GM21529 (cell line): ENCODE data around the gene CHST9.
"Not testable (repeated sequence)": the region's sequence is repeated elsewhere in the genome, so short reads cannot be mapped to it uniquely, and the experiment has no call there.

ENCODE experiments used
- ATAC-seq: cut with Tn5 transposase; IDR thresholded peaks from one replicate; pipeline ENCODE4 v1.9.1; 2021; ENCODE audit not compliant: unreplicated experiment

CHST9 gene

DNA sequence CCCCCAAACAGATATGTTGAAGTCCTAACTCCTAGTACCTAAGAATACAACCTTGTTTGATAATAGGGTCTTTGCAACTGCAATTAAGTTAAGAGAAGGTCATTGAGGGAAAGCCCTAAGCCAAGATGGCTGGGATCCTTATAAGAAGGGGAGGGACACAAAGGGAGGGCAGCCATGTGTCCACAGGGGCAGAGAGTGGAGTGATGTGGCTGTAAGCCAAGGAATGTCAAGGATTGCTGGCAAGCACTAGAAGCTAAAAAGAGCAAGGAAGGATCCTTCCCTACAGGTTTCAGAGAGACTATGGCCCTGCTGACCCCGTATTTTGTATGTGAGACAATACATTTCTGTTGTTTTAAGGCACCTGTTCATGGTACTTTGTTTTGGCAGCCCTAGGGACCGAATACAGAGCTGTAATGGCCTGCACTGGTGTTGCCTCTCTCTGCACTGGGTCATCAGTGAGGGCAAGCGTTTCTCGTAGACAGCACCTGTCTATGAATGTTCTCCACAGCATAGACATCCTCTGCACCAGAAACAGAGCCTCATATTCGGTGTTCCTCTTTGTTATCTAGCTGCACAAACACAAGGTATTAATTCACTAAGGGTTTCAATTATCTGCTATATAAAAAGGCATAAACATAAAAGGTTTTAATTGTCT lies 244.2 kb downstream of the CHST9 start:
- no peak for ATAC-seq

DNA sequence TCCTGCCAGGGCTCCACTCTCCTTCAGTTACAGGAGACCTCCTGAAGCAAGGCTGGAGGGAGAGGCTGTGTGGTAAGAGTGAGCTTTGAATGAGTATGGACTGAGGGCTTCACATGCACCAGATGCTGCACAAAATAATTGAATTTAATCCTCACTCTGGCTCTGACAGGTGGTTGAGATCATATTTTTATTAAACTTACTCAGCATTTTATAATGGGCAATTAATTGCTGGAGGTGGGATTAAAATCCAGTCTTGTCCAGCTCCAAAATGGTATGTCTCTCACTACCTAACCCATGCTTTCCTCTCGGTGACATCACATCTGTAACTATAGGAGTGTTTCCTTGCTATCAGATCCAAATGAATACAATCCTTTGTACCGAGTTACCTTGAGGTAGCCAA lies 253.4 kb downstream of the CHST9 start:
- ATAC-seq: no peak

DNA sequence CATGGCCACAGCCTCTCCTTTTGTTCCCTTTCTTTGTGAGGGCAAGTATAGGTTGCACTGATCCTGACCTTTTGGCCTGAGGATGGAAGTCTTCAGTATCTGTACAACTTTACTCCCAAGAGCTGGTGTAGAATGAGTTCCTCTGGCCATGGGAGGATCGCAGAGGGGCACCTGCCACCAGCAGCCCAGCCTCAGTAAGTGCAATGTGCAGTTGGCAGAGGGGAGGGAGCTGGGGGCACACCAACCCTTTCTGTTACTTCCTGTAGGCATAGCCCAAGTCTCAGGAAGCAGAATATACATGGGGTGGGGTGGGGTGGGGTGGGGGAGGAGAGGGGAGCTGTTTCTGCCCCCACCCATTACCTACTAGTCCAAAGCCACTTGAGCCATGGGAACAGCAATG lies 254.5 kb downstream of the CHST9 start:
- ATAC-seq: no peak

DNA sequence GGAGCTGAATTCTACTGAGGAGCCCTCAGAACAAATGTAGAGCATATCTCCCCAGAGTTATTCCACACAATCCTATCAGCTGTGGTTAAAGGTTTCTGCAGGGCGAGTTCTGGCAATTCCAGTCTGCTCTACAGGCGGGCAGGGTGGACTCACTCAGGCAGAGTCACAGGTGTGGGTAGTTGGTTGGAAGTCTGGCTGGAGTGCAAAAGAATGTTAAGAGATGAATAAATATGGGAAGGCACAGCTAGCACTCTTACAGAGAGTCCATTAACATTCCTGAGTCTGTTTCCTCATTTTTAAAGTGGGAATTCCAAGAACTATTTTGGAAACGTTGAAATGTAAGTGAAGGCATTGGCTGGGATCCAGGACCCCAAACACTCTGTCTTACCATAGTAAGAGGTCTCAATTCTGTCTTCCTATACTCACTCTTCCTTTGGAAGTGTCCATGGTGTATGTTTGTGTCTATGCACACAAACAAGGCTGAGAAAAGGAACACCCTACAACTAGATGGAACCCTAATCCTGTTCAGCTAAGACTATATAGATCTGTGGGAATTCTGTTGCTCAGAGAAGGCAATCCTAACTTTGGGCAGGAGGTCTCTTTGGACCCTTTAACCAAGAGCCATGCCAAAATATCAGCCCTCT lies 256.3 kb downstream of the CHST9 start:
- no peak for ATAC-seq

DNA sequence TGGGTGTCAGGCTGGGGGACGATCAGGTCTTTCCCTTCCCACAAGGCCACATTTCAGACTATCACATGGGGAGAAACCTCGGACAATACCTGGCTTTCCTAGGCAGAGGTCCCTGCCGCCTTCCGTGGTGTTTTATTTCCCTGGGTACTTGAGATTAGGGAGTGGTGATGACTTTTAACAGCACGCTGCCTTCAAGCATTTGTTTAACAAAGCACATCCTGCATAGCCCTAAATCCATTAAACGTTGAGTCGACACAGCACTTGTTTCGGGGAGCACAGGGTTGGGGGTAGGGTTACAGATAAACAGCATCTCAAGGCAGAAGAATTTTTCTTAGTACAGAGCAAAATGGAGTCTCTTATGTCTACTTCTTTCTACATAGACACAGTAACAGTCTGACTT lies 257.3 kb downstream of the CHST9 start:
- not testable (repeated sequence) for ATAC-seq

DNA sequence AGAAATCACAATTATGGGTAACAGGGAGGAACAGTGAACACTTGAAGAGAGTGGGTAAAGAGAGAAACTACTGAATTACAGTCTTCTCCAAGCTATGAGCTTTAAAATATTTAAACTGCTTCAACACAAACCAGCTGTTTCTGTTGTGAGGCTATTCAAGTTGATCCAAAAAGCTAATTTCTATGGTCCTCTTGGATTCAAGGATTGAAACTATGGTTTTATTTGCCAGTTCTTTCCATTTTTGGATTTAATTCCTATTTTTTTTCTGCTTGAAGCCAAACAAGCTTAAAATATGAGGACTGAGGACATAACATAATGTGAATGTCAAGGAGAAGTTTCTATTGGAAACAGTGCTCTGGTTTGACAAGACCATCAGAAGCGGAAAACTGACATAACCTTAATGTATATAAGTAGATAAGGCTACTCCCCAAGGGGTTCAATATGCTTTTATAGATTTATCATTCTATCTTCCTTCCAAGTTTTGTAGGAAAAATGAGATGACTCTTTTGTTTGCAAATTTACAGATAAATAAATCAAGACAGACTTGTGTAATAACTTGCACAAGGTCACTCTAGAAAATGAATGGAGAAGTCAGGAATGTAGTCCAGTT lies 258.9 kb downstream of the CHST9 start:
- no peak for ATAC-seq

DNA sequence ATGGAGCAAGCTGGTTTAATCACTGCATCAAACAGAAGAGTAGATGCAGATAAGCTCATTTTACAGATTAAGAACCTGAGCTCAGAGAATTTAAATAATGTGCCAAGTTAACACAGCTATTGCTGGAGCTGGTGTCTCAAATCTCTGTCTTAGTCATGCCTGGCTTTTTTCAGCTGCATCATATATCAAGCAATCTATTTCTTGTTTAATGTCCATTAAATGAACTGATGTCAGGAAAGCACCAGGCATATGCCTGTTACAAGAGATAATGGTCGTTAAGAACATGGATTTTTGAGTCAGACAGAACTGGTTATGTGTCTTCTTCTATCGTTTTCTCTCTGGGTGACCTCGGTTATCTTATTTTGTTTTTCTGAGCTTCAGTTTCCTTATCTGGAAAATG lies 259.8 kb downstream of the CHST9 start:
- no peak for ATAC-seq

DNA sequence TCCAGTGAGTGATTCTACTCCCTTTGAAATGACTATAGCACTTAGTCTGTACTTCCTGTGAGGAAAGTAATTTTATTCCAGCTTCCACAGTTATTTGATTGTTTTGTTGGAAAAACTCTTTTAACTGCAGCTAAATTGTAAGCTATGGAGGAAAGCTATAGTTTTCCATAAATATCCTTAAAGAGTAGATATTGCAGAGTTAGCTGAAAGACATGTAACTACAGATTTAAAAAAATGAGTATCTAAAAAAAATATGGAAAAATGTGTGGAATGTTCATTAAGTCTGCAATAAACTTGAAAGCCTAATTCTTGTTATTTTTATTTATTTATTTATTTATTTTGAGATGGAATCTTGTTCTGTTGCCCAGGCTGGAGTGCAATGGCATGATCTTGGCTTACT lies 262.8 kb downstream of the CHST9 start:
- no peak for ATAC-seq

DNA sequence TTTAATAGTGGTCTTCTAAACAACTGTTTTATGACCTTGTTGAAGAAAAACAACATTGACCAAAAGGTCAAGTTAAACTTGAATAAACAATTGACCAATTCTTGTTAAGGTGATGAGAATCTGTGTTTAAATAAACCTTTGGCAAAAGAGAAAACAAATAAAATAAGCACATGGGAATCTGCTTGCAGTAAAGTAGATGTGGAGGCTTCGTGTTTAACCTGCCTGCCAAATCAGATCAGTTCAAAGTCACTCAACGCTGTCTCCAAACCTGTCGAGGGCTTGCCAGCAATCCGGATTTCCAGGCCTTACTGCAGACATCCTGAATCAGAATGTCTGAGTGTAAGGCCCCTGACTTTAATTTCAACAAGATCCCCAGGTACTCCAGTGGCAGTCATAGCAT lies 264.5 kb downstream of the CHST9 start:
- ATAC-seq: no peak

DNA sequence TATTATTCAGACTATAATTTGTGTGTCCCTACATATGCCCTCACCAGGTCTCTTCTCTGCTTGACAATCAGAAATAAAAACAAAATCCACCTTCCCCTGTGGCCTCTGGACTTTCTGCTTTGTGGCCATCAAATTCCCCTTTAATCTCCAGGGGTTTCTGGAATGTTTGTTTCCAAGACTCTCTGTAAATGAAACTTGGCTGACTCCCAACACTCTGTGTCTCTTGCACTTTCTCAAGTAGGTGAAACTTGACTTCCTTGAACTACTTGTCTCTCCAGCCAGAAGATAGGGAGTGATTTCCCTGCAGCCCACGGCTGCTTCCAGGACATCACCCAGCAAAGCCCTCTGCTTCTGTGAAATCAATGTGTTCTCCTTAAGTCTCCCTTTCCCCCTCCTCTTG lies 265.5 kb downstream of the CHST9 start:
- no peak for ATAC-seq

DNA sequence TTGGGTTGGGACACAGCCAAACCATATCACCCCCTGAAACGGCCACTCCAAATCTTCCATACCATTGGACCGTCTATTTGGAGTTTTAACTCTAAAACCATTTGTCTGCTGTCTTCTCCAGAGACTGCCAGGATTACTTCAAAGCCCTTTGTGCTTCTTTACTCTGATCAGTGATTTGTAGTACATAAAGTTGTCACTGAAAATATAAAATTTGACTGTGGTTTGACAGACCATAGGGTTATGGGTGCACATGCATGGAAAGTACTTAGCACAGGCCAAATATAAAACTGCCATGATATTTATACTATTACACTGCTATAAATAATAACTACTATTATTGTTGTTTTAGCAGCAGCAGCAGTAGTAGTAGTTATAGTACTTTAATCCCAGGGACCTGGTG lies 265.9 kb downstream of the CHST9 start:
- no peak for ATAC-seq

DNA sequence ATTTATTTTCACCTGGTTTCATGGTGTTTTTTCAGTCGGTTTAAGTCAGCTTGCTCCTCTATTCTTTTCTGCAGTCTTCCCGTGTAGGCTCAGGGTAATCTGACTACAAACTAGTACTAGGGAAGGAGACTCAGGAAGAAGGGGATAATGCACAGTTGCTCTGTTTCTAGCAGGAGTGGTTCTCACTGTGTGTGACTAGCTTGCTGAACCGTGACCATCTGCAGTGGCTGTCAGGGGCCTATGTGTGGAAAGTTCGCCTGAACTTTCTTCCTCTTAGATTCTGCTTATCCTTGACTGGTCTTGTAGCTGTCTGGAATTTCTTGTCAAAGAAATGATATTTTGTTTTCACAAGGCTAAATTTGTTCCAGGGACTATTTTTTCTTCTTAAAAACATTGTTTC lies 273.3 kb downstream of the CHST9 start:
- no peak for ATAC-seq

DNA sequence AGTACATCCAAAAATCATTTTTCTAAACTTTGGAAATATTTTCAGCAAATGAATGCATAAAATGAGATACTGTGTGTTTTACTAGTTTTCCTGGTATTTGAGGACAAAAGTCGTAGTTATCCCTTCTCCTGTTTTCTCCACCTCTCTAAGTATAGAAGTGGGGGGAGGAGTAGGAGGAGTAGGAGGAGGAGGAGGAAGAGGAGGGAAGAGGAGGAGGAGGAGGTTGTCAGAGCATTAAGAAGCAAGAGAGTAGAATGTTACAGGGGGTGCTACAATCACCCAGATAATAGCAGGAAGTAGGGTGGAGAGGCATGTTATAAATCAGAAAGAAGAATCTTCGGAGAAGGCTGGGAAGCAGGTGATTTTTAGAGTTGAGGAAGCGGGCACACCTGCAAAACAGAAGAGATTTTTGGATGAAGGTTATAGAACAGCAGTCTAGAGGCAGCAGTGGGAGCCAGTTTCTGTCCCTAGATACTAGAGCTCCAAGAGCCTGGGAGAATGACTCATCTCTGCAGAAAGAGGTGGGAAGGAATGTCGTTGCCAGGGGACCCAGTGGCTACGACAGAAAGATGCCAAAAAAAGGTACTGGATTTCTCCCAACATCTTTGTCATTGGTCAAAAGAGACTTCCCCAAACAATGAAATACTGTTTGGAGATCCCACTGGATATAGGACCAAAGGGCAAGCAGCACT lies 275.4 kb downstream of the CHST9 start:
- no peak for ATAC-seq

DNA sequence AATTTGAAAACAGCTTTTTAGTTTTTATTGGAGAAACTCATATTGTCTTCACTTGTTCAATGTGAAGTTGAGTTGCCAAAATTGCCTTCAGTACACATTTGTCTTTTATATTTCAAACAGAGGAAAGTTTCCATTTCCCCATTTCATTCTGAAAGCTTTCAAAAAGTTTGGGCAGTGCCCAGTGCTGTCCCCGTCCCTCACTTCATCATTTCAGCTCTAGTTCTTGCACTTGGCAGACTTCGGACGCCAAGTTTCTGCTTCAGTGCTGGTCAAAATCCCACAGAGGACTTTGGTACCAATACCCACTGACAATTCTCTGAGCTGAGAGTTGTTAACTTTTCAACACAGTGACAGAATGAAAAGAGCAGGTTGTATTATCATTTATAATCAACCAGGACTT lies 276.2 kb downstream of the CHST9 start:
- no peak for ATAC-seq

DNA sequence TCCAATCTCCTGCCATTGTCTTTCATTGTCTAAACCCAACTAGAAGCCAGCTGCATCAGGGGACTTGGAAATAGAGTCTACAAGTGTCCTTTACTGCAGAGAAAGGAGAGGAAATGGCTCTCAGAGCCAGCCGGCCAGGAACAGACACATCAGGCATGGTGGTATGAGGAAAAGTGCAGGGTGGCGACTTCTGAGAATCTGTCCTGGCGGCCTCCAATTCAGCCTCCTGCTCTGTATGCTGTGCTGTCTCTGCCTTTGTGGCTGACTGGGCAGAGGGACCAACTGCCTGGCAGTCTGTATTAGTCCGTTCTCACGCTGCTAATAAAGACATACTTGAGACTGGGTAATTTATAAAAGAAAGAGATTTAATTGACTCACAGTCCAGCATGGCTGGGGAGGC lies 282.8 kb downstream of the CHST9 start:
- no peak for ATAC-seq

DNA sequence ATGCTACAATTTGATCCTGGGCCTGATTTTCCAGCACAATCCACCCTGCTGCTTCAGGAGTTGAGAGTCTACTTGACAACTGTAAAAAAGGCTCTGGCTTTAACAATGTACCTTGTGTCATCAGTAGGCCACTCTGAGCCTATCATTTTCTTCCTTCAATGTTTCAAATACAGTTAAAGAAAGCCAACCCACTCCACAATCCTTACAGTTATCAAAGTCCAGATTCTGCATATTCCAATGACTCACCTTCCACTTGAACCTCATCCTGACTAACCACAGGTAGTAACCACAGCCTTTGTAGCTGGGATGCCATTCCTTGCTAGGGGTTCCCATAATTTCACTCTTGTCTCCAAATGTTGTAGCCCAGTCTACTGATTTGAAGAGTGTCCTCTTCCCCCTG lies 284.1 kb downstream of the CHST9 start:
- ATAC-seq: no peak

DNA sequence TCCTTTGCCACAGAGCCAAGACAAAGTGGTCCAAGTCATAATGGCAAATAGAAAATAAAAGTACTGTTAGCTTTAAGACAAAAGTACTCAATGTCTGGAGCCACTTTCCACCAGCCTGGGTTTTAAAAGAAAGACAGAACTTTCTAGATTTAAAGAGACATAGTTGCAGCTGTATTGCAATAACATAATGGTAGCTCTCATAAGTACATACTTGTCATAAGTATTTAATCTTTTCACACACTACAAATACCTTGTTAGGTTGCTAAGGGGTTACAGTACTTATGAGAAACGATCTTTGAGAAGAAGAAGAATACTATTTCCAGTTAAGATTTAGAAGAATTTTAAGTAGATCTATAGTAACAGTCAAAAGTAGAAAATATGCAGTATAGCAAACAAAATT lies 290.7 kb downstream of the CHST9 start:
- ATAC-seq: no peak

DNA sequence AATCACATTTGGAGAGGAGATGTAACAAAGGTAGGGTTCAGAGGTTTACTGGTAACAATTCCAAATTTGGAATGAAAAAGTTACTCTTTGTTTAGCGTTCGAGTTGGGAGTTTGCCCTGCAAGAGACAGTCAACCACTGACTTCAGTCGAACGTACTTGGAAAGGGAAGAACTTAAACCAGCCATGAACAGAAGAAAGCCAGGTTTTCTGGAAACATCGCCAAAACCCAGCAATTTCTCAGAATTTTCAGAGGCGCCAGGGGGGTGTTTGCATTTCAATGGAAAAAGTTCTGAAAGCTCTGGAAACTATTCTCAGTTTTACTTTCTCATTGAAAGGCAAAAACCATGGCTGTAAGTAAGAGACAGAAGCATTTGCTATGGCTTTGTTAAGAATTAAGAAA lies 291.1 kb downstream of the CHST9 start:
- ATAC-seq: no peak

DNA sequence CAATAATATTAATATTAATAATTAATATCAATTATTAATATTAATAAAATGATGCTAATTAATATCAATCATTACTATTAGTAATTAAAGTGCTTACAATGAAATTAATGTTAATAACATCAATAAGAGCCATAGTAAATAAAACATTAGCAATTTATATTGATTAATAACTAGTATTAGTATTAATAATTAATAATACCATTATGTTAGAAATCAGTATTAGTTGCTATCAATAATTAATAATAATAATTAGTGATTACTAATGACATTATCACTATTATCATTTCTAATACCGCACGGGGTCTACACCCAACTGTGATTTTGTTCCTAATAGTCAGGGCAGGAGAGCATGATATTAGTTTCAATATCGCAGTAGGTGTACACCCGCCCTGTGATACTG lies 296.8 kb downstream of the CHST9 start:
- no peak for ATAC-seq

DNA sequence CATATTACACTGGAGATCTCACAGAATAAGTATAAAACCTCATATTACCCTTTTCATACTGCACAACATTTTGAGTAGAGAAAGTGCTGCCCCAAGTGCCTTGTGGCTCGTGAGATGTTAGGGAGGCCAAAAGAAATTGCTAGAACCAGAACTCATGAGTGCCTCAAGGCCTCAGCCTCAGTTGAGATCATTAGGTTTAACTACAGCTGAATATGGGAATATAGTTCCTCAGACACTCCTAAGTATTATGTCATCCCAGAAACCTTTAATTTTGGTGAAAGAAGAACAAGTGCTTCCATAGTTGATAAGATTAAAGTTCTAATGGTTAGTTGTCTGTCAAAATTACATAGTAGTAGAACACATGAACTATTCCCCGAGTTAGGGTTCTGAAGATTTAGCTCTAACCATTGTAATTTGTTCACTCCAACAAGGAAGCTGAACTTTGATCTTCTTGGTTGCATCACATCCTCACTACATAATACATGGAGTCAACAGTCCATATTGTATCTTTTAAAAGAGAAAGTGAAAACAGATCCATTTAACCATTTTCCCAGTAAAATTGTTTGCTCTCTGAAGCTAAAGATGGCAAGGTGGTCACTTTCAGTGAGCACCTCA lies 310.0 kb downstream of the CHST9 start:
- ATAC-seq: no peak

DNA sequence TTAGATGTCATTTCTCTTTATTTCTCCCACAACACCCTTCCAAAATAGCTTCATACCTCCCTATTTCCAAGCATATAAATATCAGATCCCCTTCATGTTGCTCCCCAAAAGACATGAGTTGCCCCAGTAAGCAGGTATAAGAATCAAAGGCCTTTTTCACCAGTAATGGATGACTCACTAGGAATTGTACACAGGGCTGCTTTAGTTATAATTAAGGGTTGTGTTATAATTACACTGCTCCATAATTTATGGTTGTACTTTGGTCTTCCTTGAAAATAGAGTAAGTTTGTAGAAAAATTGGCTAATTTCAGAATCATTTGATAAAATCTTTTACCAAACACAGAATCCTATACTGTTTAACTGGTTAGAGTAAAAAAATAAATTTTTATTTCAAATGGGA lies 310.8 kb downstream of the CHST9 start:
- ATAC-seq: no peak

DNA sequence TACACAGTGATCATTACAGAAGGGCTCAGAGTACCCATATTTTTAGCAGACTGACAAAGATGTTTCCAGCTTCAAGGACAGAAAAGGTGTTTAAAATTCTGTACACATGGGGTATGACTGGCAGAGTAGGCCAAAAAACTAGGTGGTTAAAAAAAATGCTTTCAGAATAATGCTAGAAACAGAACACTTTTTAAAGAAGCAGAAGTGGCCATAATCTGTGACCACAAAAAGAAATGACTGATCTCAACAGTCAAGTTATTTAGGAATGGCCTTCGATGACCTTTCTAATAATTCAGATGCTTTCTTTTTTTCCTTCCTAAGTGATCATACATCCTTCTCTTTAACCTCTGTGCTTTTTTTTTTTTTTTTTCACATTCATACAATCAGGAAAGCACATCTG lies 315.5 kb downstream of the CHST9 start:
- ATAC-seq: no peak
